Measurements from ENCODE around the gene MANBA.

GRCh38 chr4:102693262-102693850 is 67.4 kb downstream of the MANBA start:
- TF ChIP-seq TAF1 (IDR thresholded peaks at IDR 0.05; ENCODE audit: low read depth) (no peak), FOXM1 (IDR thresholded peaks at IDR 0.05; ENCODE audit: borderline replicate concordance, low read depth) (no peak), TCF12 (IDR thresholded peaks at IDR 0.05; ENCODE audit: low read depth) (no peak), EP300 (IDR thresholded peaks at IDR 0.05; ENCODE audit: borderline replicate concordance) (no peak), MAX (IDR thresholded peaks at IDR 0.05) (no peak), EGR1 (IDR thresholded peaks at IDR 0.05) (no peak), CEBPB (IDR thresholded peaks at IDR 0.05) (no peak)
